ENCODE results near the gene SH3GL1. TPM values are rescaled to one million over a fixed set of nuclear protein-coding genes. Genes with fewer than 3 reads are reported as not detected.

The SH3GL1 gene
- polyA plus RNA-seq (ENCODE audit: insufficient read length): 64.4 TPM

- peak; percentile 92 for DNase-seq
Observed at GRCh38 chr19:4400135-4400936, at the start of gene SH3GL1. TSS of gene SH3GL1 (minus strand) at chr19:4400547. CDS start at chr19:4400368, 179 bp downstream.

GRCh38 chr19:4449639-4450028, 49.3 kb upstream of the SH3GL1 start:
- DNase-seq: no peak

DNA sequence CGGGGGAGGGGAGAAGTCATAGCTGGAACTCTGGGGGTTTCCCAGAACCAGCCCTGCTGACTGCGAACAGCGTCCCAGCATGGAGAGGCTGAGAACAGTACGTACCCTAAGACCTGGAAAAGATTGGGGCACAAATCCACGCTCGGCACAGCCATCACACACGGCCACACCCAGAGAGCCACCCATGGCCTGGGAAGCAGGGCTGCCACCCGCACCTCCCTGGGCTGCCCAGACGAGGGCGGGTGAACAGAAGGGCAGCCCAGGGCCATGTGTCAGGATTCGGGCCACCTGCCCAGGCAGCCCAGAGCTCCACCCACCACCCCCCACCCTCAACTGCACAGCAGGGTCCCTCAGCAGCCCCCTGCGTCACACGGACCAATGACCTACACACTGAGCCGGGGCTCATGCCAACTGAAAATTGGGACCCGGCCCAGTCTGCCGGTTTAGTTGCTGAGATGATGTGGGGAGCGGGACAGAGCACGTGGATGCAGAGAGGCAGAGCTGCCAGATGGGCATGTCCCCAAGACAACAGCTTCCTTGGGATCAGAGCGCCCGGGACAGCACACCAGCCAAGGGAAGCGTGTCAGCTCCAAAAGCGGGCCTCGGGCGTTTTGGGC, 48.8 kb upstream of the SH3GL1 start:
- DNase-seq: no peak

DNA sequence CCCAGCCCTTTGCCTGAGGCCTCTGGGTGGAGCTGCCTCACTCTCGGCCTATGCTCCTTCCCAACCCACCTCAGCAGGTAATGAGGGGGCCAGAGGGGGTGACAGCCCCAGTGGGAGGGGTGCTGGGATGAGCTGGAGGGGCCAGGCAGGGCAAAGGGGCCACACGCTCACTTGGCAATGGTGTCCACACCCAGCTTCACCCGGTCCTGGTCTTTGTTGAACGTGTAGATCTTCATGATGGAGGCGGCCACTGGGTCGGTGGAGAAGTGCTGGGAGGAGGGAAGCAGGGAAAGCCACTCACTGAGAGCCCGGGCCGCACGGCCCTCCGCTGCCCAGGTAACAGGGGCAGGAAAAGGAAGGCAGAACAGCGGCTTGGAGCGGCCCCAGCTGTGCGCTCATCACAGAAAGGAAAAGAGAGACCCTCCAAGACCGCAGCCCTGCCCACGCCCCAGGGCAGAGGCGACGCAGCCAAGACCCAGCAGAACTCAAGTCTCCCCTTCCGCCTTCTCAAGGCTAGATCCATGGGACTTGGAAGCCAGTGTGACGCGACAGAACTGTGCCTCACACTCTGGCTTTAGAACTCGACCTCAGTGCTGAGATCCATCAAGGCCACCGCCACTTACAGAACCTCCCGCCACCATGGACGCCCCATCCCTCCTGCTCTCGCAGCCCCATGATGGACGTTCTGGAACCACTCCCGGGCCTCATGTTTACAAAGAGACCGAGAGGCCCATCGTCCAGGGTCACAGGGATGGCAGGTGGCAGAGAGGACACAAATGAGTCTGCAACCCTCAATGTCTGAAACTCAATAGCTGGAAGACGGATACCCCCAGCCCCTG, 48.0 kb upstream of the SH3GL1 start:
- no peak for DNase-seq

- no peak for DNase-seq
Observed at GRCh38 chr19:4447327-4448146, 47.2 kb upstream of the SH3GL1 start.

GRCh38 chr19:4446704-4447200, 46.4 kb upstream of the SH3GL1 start:
- DNase-seq: no peak

DNA sequence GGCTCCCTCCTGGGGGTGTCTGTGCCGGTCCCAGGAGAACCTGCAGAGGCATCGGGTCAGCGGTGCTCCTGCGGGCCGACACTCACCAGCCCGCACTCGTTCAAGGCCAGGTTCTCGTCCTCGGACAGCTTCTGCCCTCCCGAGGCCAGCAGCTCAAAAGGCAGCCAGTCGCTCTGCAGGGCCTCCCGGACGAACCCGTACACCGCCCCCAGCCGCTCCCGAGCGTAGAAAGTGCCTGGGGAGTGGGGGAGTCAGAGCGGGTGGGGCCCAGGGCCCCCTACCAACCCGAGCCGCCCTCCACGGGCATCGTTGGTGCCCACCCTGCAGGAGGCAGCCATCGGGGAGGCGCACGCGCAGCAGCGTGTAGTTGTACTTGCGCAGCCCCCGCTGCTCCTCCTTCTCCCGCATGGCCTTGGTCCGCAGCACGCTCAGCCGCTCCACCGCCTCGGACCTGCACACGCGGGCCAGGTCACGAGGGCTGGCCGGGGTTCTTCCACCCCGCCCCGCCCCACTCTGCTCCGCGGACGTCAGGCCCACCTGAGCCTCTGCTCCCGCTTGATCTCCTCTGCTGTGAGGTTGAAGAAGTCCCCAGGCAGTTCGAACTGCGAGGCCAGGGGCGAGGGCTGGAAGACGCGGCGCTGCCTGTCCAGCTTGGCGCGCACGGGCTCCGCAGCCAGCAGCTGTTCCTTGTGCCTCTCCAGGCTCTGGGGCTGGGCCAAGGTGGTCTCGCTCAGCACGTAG, 45.8 kb upstream of the SH3GL1 start:
- no peak for DNase-seq

DNA sequence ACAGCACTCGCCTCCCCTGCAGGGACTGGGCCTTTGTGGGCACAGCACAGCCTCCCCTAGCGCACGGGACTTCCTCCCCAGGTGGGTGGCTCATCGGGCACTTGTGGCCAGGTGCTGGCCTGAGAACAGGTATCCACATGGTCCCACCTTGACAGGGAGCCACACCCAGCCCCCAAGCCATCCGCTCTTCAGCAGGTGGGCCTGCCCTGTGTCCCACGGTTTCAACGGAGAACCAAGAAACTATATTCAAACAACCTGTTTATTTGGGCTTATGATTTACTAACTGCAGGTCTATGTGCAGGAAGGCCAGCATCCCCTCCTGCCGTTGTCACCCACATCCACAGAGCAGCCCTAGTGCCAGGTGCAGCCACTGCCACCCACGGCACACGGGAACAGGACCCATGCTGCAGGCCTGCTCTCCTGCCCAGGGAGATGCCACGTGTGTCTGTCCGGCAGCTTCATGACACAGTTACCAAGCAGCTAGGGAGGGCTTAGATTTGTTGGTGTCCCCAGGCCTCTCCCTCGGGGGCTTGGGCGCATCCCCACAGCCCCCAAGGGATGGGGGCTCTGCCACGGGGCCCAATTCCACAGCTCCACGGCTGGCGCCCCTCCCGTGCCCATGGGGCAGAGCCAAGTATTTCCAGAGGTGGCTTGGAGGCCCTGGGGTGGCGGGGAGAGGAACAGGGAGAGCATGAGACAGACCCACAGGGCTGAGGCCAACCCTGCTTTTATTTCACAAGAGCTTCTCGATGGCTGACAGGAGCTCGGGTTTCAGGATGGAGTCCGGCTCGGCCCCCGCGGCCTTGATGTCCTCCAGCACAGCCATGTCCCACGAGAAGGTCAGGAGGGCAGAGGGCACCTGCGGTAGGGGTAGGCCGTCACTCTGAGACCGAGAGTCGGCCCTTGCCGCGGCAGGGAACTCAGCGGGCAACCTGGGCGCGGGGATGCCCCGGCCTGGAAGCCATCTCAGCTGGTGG, 44.7 kb upstream of the SH3GL1 start:
- no peak for DNase-seq

DNA sequence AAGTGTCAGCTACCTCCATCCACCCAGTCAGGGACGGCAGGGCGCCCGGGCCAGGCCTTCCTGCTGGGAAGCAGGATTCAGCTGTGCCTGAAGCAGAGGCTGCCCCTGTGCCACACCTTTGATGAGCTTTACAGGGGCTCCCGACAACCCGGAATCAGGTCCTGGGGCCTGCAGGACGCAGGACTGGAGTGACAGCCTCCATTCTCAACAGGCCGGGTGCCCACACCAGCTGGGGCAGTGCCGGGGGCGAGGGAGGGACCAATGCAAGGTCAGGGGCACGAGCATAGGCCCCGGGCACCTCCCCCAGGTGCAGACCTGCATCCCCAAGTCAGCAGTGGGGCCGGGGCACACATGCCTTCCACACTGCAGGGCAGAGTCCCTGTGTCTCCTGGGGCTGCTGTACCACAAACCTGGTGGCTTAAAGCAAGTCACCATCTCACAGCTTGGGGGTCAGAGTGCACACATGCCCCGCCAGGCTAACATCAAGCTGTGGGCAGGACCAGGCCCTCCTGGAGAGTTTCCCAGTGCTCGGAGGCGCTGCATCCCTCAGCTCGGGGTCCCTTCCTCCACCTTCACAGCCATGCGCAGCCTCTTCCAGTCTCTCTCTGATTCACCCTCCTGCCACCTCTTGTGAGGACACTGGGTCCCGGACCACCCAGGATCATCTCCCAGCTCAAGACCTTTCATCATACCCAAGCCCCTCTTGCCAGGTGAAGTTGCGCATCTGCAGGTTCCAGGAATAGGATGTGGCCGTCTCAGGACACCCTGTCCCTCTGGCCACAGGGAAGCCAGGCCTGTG, 43.8 kb upstream of the SH3GL1 start:
- DNase-seq: no peak

DNA sequence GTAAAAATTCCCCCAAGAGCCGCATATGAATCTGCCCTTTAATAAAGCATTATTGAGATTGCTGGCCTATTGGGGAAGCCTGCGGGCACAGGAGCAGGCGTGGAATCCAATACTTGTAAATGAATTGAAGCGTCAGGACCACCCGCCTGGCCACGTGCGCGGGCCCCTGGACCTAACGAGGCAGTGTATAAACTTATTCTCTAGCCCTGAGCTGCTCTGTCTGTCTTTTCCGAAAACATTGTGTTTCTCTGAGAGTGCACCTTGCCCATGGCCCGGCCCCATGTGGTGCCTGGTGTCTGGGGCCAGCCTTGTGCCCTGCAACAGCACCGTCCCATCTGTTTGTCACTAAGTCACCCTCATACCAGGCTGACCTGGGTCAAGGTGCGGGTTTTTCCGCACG, 42.8 kb upstream of the SH3GL1 start:
- no peak for DNase-seq

GRCh38 chr19:4442819-4443146, 42.4 kb upstream of the SH3GL1 start:
- DNase-seq: no peak

DNA sequence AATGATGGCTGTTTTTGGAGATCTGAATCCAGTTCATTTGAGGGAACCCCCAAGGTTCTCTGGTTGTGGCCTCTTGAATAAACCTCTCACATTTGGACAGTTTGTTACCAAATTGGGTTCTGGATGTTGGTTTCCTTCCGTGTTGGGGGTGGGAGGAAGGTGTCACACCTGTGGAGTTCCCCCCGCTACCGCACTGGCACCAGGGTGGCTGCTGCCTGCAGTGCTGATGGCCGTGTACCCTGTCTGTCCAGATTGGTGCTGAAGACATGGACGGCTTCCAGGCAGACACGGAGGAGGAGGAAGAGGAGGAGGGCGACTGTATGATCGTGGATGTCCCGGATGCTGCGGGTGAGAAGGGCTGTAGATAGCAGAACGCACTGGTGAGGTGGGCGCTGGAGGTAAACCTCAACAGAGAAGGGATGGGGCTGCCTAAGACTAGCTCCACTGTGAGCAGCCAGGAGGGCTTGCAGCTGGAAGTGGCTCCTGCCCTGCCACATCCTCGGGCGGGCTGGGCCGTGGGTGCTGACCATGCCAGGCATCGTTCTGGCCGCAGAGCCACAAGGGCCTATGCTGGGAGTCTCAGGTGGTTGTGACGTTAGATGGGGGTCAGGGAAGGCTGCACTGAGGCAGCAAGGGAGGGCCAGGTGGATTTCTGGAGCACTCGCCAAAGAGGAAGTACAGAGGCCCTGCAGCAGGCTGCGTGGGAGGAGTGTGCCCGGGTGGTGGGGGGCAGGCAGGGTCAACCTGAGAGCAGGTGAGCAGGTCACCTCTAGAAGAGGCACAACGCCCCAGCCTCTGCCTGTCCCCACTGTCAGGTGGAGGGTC, 41.9 kb upstream of the SH3GL1 start:
- DNase-seq: no peak

DNA sequence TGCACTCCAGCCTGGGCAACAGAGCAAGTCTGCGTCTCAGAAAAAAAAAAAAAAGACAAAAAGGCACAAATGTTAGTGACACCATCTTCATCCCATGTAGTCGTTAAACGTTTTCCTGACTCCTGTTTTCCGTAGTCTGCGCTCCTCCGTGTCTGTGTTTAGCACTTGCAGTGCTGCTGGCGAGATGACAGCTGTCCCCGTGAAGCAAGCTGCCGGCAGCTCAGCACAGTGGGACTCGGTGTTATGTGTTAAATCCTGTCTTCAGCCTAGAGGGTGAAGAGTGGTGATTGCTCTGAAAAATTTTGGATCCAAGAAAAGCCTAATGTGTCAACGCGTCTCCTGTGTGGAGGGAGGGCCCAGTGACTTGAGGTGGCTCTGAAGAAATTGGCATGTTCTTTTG, 38.9 kb upstream of the SH3GL1 start:
- DNase-seq: no peak

- DNase-seq: no peak
Observed at GRCh38 chr19:4437103-4437502, 36.8 kb upstream of the SH3GL1 start.

- no peak for DNase-seq
Observed at GRCh38 chr19:4436231-4436630, 35.9 kb upstream of the SH3GL1 start.

DNA sequence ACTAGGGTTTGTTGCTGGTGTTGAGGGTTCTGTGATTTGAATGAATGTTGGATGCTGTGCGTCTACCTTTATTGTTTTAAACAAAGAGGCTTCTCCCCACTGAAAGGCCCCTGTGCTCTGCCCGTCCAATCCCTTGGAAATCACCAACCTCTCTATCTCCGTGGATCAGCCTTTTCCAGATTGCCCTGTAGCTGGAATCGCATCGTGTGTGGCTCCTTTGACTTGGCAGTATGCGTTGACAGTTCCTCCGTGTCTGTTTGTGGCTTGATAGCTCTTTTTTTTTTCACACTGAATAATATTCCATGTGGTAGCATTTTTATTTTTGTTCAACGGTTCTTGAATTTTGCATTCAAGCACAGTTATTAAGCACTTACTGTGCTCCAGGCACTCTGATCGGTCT, 34.0 kb upstream of the SH3GL1 start:
- DNase-seq: no peak

DNA sequence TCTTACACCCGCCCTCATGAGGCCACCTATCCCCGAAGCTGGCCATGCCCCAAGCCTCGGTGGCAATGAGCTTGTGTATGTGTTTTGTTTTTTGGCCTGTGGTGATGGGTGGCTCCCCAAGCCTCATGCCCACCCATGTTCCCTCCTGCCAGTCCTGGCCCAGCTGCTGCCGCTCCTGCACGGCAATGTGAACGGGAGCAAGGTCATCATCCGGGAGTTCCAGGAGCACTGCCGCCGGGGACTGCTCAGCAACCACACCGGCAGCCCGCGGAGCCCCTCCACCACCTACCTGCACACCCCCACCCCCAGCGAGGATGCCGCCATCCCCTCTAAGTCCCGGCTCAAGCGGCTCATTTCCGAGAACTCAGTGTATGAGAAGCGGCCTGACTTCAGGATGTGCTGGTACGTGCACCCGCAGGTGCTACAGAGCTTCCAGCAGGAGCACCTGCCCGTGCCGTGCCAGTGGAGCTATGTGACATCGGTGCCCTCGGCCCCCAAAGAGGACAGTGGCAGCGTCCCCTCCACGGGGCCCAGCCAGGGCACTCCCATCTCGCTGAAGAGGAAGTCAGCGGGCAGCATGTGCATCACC, 32.7 kb upstream of the SH3GL1 start:
- DNase-seq: no peak
